GM21786 (cell line): Measurements from ENCODE around the gene LMBRD1.
"Not testable (repeated sequence)": the region's sequence is repeated elsewhere in the genome, so short reads cannot be mapped to it uniquely, and the experiment has no call there.

Source experiments
- ATAC-seq: cut with Tn5 transposase; IDR thresholded peaks from one replicate; pipeline ENCODE4 v1.9.1; 2021; ENCODE audit not compliant: unreplicated experiment

LMBRD1 gene

GRCh38 chr6:69756366-69756765 lies 40.4 kb downstream of the LMBRD1 start:
- ATAC-seq = no peak

- no peak for ATAC-seq
Observed at GRCh38 chr6:69735027-69735426, 61.8 kb downstream of the LMBRD1 start.

- peak; percentile 81 for ATAC-seq
Observed at GRCh38 chr6:69732640-69733039, 64.2 kb downstream of the LMBRD1 start.

GRCh38 chr6:69732045-69732444 lies 64.8 kb downstream of the LMBRD1 start:
- no peak for ATAC-seq

GRCh38 chr6:69729870-69730449 lies 66.8 kb downstream of the LMBRD1 start:
- no peak for ATAC-seq

- ATAC-seq = no peak
Observed at GRCh38 chr6:69722683-69723082, 74.1 kb downstream of the LMBRD1 start.

GRCh38 chr6:69719602-69720193 lies 77.1 kb downstream of the LMBRD1 start:
- no peak for ATAC-seq

- ATAC-seq = no peak
Observed at GRCh38 chr6:69706724-69707123, 90.1 kb downstream of the LMBRD1 start.

- no peak for ATAC-seq
Observed at GRCh38 chr6:69705954-69706353, 90.9 kb downstream of the LMBRD1 start.

GRCh38 chr6:69704916-69705315 lies 91.9 kb downstream of the LMBRD1 start:
- ATAC-seq = no peak

GRCh38 chr6:69699655-69700054 lies 97.2 kb downstream of the LMBRD1 start:
- no peak for ATAC-seq

- peak; percentile 71 for ATAC-seq
Observed at GRCh38 chr6:69696273-69696672, 100.5 kb downstream of the LMBRD1 start.

GRCh38 chr6:69693762-69694161 lies 103.0 kb downstream of the LMBRD1 start:
- no peak for ATAC-seq

GRCh38 chr6:69690986-69691385 lies 105.8 kb downstream of the LMBRD1 start:
- no peak for ATAC-seq

- no peak for ATAC-seq
Observed at GRCh38 chr6:69680302-69680701, 116.5 kb downstream of the LMBRD1 start.

- ATAC-seq = no peak
Observed at GRCh38 chr6:69673298-69673697, 123.5 kb downstream of the LMBRD1 start.

GRCh38 chr6:69668916-69669315 lies 127.9 kb downstream of the LMBRD1 start:
- ATAC-seq = no peak

GRCh38 chr6:69666779-69667178 lies 130.0 kb downstream of the LMBRD1 start:
- not testable (repeated sequence) for ATAC-seq

GRCh38 chr6:69665437-69665836 lies 131.4 kb downstream of the LMBRD1 start:
- no peak for ATAC-seq

GRCh38 chr6:69664551-69664950 lies 132.3 kb downstream of the LMBRD1 start:
- ATAC-seq = no peak

- no peak for ATAC-seq
Observed at GRCh38 chr6:69663215-69663614, 133.6 kb downstream of the LMBRD1 start.

- no peak for ATAC-seq
Observed at GRCh38 chr6:69650703-69651102, 146.1 kb downstream of the LMBRD1 start.

- ATAC-seq = no peak
Observed at GRCh38 chr6:69647726-69648125, 149.1 kb downstream of the LMBRD1 start.
